Testis (tissue), 3 donors: Measurements from ENCODE around the gene HNF1B. TPM values are rescaled to one million over a fixed set of nuclear protein-coding genes. Genes with fewer than 3 reads are reported as not detected.

ENCODE experiments used
- DNase-seq: peaks from one replicate; pipeline ENCODE4 v3.0.0-alpha.2; 2019
- H3K27ac ChIP-seq, 2 donors: fragments of 200-600 bp; sonication (generic); one replicate each; pipeline ENCODE4 v1.5.1; 2019
- H3K27me3 ChIP-seq: fragments of 200-600 bp; sonication (generic); one replicate; pipeline ENCODE4 v1.5.1; 2019
- H3K36me3 ChIP-seq: fragments of 200-600 bp; sonication (generic); one replicate; pipeline ENCODE4 v1.5.1; 2017; ENCODE audit warnings: low read depth; ENCODE audit errors: missing control alignments
- H3K4me1 ChIP-seq: fragments of 200-600 bp; sonication (generic); one replicate; pipeline ENCODE4 v1.5.1; 2019
- H3K4me3 ChIP-seq, 2 donors: fragments of 200-600 bp; sonication (generic); one replicate each; pipeline ENCODE4 v1.5.1; 2017 to 2019
- H3K9me3 ChIP-seq: fragments of 200-600 bp; sonication (generic); one replicate; pipeline ENCODE4 v1.5.1; 2017
- CTCF ChIP-seq, 3 experiments: fragments of 450-650 bp in 2 of 3; fragments of 200-600 bp in 1 of 3; sonication (generic) in 1 of 3; IDR thresholded peaks; one replicate each; pipeline ENCODE4 v1.5.1; 2016 to 2019; ENCODE audit warnings: antibody characterized with exemption in 3 of 3, mild to moderate bottlenecking in 2 of 3, moderate library complexity in 1 of 3
- POLR2A ChIP-seq: fragments of 450-650 bp; IDR thresholded peaks from one replicate; pipeline ENCODE4 v1.6.1; 2017; ENCODE audit warnings: antibody characterized with exemption, mild to moderate bottlenecking, moderate library complexity
- WGBS, 2 donors: methylation state at CpG; one replicate each; pipeline ENCODE4 v1.1.5; 2018; 5-methylcytosine and 5-hydroxymethylcytosine counted together
- intact Hi-C: fragments of 100-400 bp; cut with DNase I; formaldehyde crosslinking; loops from one replicate; pipeline ENCODE4 v1.15.1; 2023; ENCODE audit warnings: low total_unique reads
- polyA plus RNA-seq: library from polyadenylated mRNA; stranded (reverse); fragments of 350-450 nt; fragmentation: Illumina TruSeq; extraction: RNeasy Lipid Tissue Mini Kit (QIAGEN cat#74804); gene quantifications from one replicate; pipeline ENCODE4 v1.2.3, GENCODE V29; 2014; ENCODE audit warnings: low read depth, low replicate concordance; ENCODE audit not compliant: insufficient read depth
- total RNA-seq, 2 donors: library from RNA; depleted of rRNA; stranded (reverse); fragments of >200 nt; gene quantifications; one replicate each; pipeline ENCODE4 v1.2.3, GENCODE V29; 2016

The HNF1B gene
- total and polyA plus RNA-seq, 3 donors from 2014 or later, result 2.9 to 6.3 (median 3.2) TPM

GRCh38 chr17:37718324-37719048 is 26.4 kb downstream of the HNF1B start:
- H3K36me3 ChIP-seq, result no peaks in the 10 kb centered on the region
- no peak for DNase-seq
- no peaks in the 10 kb centered on the region for H3K4me1 ChIP-seq
- WGBS, 2 donors, result 81 to 96% methylated on average over 3 of the region's 3 CpGs
- no peaks in the 10 kb centered on the region for H3K9me3 ChIP-seq
- TF ChIP-seq CTCF (IDR thresholded peaks at IDR 0.05) (no peak), POLR2A (no peak)
- intact Hi-C loops, result no loop called here
- no peak overlapping the region for H3K4me3 ChIP-seq
- H3K27me3 ChIP-seq, result no peaks in the 10 kb centered on the region
- no peak overlapping the region for H3K27ac ChIP-seq

- Histone ChIP-seq H3K4me1 (no peaks in the 10 kb centered on the region), H3K36me3 (no peaks in the 10 kb centered on the region), H3K4me3 (no peak overlapping the region), H3K9me3 (no peaks in the 10 kb centered on the region), H3K27me3 (no peaks in the 10 kb centered on the region), H3K27ac (no peak overlapping the region)
- 78 to 81% methylated on average over 3 of the region's 3 CpGs for WGBS, 2 donors
- DNase-seq, result no peak
- no peak for TF ChIP-seq POLR2A
- no peak for TF ChIP-seq CTCF (IDR thresholded peaks at IDR 0.05)
- intact Hi-C loops, result no loop called here
These were observed 27.1 kb downstream of the HNF1B start for GRCh38 chr17:37717627-37718323.

- H3K36me3 ChIP-seq, result no peaks in the 10 kb centered on the region
- WGBS, 2 donors, result 65 to 78% methylated on average over 4 of the region's 4 CpGs
- no peaks in the 10 kb centered on the region for H3K27me3 ChIP-seq
- H3K9me3 ChIP-seq, result no peaks in the 10 kb centered on the region
- H3K4me3 ChIP-seq, result no peak overlapping the region
- TF ChIP-seq POLR2A (no peak), CTCF (IDR thresholded peaks at IDR 0.05) (no peak)
- no peak overlapping the region for H3K27ac ChIP-seq
- intact Hi-C loops, result no loop called here
- no peak for DNase-seq
- H3K4me1 ChIP-seq, result no peaks in the 10 kb centered on the region
These were observed 30.0 kb downstream of the HNF1B start for GRCh38 chr17:37714897-37715296.

- H3K4me3 ChIP-seq, result no peak overlapping the region
- H3K4me1 ChIP-seq, result no peaks in the 10 kb centered on the region
- no peaks in the 10 kb centered on the region for H3K27me3 ChIP-seq
- DNase-seq, result no peak
- intact Hi-C loops, result no loop called here
- H3K36me3 ChIP-seq, result no peaks in the 10 kb centered on the region
- no peaks in the 10 kb centered on the region for H3K9me3 ChIP-seq
- TF ChIP-seq CTCF (IDR thresholded peaks at IDR 0.05), result no peak
- TF ChIP-seq POLR2A, result no peak
- WGBS, 2 donors, result 73 to 84% methylated on average over 2 to 4 of the region's 4 CpGs
- no peak overlapping the region for H3K27ac ChIP-seq
These were observed 31.2 kb downstream of the HNF1B start for GRCh38 chr17:37713624-37714023.
